DMS53 treated with DMSO at 0.1 percent for 48 hours (cell line): ENCODE measurements around the gene SNX30.
A peak's percentile ranks its signal among the peaks of the same experiment; 100 is the strongest.

ENCODE experiments used
- DNase-seq: peaks from one replicate; lab custom pipeline; 2025; ENCODE audit not compliant: unreplicated experiment; lab: John Stamatoyannopoulos, UW

Gene SNX30

GRCh38 chr9:112751056-112751795, 666 bp downstream of the SNX30 start:
- DNase-seq = peak; percentile 43

- no peak for DNase-seq
These were observed 2.0 kb downstream of the SNX30 start for GRCh38 chr9:112752334-112753125.

DNA sequence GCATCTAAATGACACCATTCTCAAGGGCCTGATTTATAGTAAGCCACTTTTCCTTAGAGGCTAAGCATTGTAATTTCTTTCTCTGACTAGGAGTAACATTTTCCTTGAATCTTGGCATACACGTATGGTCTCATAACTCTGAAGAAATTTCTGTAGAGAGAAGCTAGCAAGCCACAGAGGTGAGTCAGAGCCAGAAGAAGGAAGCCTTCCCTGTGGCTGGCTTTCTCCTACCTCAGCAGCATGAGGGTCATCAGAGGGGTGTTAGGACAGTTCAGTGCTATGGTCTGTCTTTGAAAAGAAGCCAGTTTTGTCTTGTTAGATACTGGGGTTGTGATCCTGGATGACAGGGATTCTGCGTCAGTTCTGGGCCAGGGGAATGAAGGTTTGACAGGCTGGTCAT, 3.2 kb downstream of the SNX30 start:
- DNase-seq = no peak

DNA sequence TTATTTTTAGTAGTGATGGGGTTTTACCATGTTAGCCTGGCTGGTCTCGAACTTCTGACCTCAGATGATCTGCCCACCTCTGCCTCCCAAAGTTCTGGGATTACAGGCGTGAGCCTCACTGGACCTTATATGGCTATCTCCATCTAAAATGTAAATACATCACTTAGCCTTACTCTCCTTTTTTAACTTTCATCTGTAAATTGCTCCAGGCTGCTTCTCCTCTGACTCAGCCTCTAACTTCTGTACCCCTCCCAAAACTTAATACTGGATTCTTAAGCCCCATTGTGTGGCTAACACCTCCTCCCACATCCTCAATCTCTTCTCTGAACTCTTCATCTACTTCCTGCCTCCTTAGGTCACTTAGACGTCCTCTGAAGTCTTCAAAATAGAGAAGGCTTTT, 4.0 kb downstream of the SNX30 start:
- no peak for DNase-seq

- DNase-seq = no peak
These were observed 4.5 kb downstream of the SNX30 start for GRCh38 chr9:112755016-112755427.

- DNase-seq = no peak
These were observed 5.1 kb downstream of the SNX30 start for GRCh38 chr9:112755675-112756074.

- DNase-seq = no peak
These were observed 6.8 kb downstream of the SNX30 start for GRCh38 chr9:112757282-112757883.

GRCh38 chr9:112757940-112758339, 7.4 kb downstream of the SNX30 start:
- no peak for DNase-seq

- no peak for DNase-seq
These were observed 10.3 kb downstream of the SNX30 start for GRCh38 chr9:112760821-112761220.

- no peak for DNase-seq
These were observed 11.5 kb downstream of the SNX30 start for GRCh38 chr9:112761912-112762655.

GRCh38 chr9:112762726-112763518, 12.4 kb downstream of the SNX30 start:
- no peak for DNase-seq

DNA sequence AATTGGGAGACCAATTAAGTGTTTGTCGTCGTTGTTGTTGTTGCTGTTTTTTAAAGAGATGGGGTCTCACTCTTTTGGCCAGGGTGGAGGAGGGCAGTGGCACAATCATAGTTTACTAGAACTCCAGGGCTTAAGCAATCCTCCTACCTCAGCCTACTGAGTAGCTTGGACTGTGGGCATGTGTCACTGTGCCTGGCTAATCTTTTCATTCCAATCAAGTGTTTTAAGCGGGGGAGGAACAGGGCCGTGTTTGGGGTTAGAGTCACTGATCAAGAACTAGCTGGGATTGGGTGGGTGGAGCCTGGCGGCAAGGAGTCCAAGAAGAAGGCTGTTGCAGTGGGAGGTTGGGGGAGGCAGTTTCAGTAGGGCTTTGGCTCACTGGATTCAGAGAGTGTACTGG, 13.8 kb downstream of the SNX30 start:
- no peak for DNase-seq

GRCh38 chr9:112764837-112765236, 14.3 kb downstream of the SNX30 start:
- DNase-seq = peak; percentile 78

DNA sequence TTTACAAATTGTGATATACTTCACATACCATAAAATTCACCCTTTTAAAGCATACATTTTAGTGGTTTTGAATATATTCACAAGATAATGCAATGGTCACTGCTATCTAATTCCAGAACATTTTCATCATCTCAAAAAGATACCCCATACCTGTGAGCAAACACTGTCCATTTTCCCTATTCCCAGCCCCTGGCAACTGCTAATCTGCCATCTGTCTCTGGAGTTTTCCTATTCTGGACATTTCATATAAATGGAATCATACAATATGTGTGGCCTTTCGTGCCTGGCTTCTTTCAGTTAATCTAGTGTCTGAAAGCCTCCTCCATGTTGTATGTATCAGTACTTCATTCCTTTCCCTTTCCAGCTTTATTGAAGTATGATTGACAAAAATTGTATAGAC, 14.7 kb downstream of the SNX30 start:
- no peak for DNase-seq

GRCh38 chr9:112771359-112772214, 21.0 kb downstream of the SNX30 start:
- DNase-seq = no peak

DNA sequence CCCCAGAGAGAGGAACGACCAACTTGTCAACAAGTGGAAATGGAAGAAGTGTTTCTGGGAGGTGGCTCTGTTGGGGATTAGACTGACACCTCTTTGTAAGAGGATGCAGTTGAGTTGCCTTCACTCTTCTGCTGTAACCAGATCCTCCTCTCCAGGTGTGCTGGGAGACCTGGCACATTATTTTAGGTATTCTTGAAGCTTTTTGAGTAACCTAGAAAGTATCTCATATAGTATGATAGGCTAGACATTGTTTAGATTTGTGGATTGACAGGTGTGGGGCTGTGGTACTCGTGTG, 21.6 kb downstream of the SNX30 start:
- no peak for DNase-seq

- DNase-seq = no peak
These were observed 22.0 kb downstream of the SNX30 start for GRCh38 chr9:112772551-112772950.

GRCh38 chr9:112774006-112774996, 23.7 kb downstream of the SNX30 start:
- DNase-seq = no peak

DNA sequence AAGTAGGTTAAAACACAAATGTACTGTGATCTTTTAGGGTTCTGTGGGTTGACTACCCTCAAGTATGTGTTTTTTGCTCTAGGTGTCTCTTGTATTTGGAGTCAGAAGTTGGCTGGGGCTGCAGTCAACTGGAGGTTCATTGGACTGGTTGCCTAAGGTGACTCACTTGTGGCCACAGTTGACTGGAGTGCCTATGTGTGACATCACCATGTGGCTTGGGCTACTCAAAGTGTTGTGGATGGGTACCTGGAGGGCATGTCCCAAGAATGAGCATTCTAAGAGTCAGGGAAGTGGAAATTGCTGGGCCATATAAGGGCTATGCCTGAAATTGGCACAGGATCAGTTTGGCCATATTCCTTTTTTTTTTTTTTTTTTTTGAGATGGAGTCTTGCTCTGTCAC, 27.4 kb downstream of the SNX30 start:
- no peak for DNase-seq
